ENCODE results near the gene LRRFIP1. TPM values are rescaled to one million over a fixed set of nuclear protein-coding genes. Genes with fewer than 3 reads are reported as not detected.

The LRRFIP1 gene, protein sequence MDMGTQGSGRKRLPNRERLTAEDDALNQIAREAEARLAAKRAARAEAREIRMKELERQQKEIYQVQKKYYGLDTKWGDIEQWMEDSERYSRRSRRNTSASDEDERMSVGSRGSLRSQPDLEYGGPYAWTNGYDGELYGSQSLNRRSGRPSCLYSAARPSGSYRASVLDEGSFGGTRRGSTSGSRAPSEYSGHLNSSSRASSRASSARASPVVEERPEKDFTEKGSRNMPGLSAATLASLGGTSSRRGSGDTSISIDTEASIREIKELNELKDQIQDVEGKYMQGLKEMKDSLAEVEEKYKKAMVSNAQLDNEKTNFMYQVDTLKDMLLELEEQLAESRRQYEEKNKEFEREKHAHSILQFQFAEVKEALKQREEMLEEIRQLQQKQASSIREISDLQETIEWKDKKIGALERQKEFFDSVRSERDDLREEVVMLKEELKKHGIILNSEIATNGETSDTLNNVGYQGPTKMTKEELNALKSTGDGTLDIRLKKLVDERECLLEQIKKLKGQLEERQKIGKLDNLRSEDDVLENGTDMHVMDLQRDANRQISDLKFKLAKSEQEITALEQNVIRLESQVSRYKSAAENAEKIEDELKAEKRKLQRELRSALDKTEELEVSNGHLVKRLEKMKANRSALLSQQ
- polyA plus RNA-seq (2011; rRNA removed), result 78.3 and 93.0 TPM in 2 replicates
- 31.6 and 34.0 TPM in 2 replicates for polyA plus RNA-seq (2012; cell fraction: cytosol; rRNA removed)
- 22.1 and 32.2 TPM in 2 replicates for polyA plus RNA-seq (2012; cell fraction: nucleus; rRNA removed)
- 69.1 to 75.6 TPM (median 74.7 TPM) in 3 replicates for polyA plus RNA-seq (2017; fragmentation: RNase III; extraction: RNeasy Plus Mini Kit Qiagen cat#74134 plus additional on column Dnase treatment)
- polyA minus RNA-seq (2011; rRNA and poly(A)+ RNA removed), result 41.9 and 43.6 TPM in 2 replicates

DNA sequence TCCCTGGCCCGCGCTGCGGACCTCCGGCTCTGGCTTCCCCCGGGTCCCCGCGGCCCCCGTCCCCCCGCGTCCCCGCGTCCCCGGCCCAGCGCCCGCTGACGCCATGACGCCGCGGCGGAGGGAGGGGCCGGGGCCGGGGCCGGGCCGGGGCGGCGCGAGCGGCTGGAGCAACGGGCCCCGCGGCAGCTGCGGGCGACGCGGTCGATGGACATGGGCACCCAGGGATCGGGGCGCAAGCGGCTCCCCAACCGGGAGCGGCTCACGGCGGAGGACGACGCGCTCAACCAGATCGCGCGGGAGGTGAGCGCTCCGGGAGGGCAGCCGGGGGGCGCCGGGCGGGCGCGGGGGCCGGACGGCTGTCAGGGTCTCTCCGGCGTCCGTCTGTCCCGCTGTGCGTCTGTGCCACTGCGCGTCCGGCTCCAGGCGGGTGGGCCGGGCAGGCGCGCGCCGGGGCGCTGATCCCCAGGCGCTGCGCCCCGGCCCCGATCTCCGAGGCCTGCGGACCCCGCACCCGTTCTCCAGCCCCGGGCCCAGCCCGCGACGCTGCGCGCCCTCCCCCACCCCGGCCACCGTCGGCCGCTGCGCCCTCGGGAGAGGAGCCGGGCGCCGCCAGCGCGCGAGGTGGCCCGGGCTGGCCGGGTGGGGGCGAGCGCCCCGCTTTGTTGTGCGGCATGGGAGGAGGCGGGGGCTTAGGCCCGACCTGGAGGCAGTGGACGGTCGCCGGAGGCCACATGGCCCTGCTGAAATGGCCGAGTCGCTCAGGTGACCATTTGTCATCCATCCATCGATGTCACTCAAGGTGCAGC is at the start of gene LRRFIP1:
Gene LRRFIP1 (plus strand): TSS at position 147 of the 806 bp plus-strand sequence. CDS start 58 bp downstream, at position 205.
- FAIRE-seq (no peak), DNase-seq (ENCODE audit: low read depth in 1 of 2, low spot score in 1 of 2) (no peak), ATAC-seq (peak; percentile 70 to 72)
- TF ChIP-seq, protein P1, sequence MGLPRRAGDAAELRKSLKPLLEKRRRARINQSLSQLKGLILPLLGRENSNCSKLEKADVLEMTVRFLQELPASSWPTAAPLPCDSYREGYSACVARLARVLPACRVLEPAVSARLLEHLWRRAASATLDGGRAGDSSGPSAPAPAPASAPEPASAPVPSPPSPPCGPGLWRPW (IDR thresholded peaks at IDR 0.05), result no peak
- TF ChIP-seq CBX2 (IDR thresholded peaks at IDR 0.05; ENCODE audit: borderline replicate concordance, low read depth) (no peak), RCOR1 (IDR thresholded peaks at IDR 0.05; ENCODE audit: low read depth, low read length) (no peak), JUN (IDR thresholded peaks at IDR 0.05) (0 out of 5 replicates have a peak, but pooled peaks of 1 of the 2 experiments have one; percentile 19), ZC3H11A (IDR thresholded peaks at IDR 0.05) (no peak), PHF8 (IDR thresholded peaks at IDR 0.05; ENCODE audit: borderline replicate concordance, low read depth) (peak; percentile 22; the same call in 1 of the 2 replicates), POLR2A (IDR thresholded peaks at IDR 0.05; ENCODE audit: low read length) (peak; percentile 43), HOXB5 (CRISPR knock-in tag; IDR thresholded peaks at IDR 0.05) (no peak), CHD4 (IDR thresholded peaks at IDR 0.05; ENCODE audit: borderline replicate concordance) (no peak)
- TF ChIP-seq, protein P2, sequence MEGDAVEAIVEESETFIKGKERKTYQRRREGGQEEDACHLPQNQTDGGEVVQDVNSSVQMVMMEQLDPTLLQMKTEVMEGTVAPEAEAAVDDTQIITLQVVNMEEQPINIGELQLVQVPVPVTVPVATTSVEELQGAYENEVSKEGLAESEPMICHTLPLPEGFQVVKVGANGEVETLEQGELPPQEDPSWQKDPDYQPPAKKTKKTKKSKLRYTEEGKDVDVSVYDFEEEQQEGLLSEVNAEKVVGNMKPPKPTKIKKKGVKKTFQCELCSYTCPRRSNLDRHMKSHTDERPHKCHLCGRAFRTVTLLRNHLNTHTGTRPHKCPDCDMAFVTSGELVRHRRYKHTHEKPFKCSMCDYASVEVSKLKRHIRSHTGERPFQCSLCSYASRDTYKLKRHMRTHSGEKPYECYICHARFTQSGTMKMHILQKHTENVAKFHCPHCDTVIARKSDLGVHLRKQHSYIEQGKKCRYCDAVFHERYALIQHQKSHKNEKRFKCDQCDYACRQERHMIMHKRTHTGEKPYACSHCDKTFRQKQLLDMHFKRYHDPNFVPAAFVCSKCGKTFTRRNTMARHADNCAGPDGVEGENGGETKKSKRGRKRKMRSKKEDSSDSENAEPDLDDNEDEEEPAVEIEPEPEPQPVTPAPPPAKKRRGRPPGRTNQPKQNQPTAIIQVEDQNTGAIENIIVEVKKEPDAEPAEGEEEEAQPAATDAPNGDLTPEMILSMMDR (IDR thresholded peaks at IDR 0.05), result 0 out of 3 replicates have a peak, but pooled peaks have one; percentile 8
- ChIA-PET CTCF (interaction anchor here (2.3 kb wide), 1 partner anchor 117 kb away, joined by 6 read pairs; no protein-coding TSS in a partner anchor), POLR2A (no interaction called here)
- Histone ChIP-seq H3K9me3 (no peaks in the 10 kb centered on the region), H3K4me1 (peaks cover 7% of the 10 kb centered on the region; the same call in 1 of the 3 replicates), H3K4me3 (peak within 1 kb of the TSS; percentile 72), H3K4me2 (peak within 1 kb of the TSS; percentile 75), H3K27ac (peak within 1 kb of the TSS; percentile 66 to 90)
- WGBS (ENCODE audit: missing lambda C conversion rate), result 10% methylated on average over 6 of the region's 114 CpGs

DNA sequence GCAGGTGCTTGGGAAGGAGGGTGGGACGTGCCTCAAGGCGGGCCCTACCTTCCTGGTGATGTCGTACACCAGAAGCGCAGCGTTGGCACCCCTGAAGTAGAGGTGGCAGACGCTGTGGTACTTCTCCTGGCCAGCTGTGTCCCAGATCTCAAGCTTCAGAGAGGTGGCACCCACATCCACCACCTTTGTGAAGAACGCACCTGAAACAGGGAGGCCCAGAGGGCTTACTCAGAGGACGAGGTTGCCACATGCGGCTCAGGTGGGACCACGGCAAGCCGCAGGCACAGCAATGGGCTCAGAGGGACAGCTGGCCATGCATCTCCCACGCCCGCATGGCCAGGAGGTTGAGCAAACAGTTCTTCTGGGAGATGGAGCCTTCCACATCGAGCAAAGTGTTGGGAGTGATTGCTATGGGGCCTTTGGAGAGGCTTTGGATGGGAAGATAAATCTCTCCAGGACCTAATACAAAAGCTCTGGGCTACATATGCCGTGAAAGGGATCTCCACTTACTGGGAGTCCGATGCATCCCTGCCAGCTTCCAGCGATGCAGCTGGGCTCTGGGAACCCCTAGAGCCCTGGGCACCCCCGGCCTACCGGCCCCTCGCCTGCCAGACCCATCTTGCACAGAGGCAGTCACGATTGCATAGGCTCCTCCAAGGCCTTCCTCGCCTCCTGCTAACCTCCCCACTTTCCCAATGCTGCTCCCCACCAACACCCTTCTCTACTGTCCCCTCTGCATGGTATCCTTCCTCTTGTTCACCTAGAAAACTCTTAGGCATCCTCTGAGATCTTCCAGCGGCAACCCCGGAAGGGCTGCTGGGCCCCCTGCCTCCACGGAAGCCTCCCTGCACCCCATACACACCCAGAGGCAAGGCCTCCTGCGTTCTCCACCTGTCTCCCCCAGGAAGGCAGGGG is 49.2 kb upstream of the LRRFIP1 start:
- H3K4me1 ChIP-seq, result 0 out of 3 replicates have a peak, but pooled peaks cover 2% of the 10 kb centered on the region
- no peaks in the 10 kb centered on the region for H3K9me3 ChIP-seq
- DNase-seq (ENCODE audit: low read depth in 1 of 2, low spot score in 1 of 2) (no peak), FAIRE-seq (no peak), ATAC-seq (no peak)
- WGBS (ENCODE audit: missing lambda C conversion rate), result 69% methylated on average over 24 of the region's 26 CpGs
- POLR2A ChIA-PET, result no interaction called here
- H3K4me3 ChIP-seq, result no peak overlapping the region
- H3K4me2 ChIP-seq, result no peak overlapping the region
- no peak overlapping the region for H3K27ac ChIP-seq
- CTCF ChIA-PET, result interaction anchor here (0.9 to 3.3 kb wide), 3 partner anchors 65 to 457 kb away, joined by 3 to 15 read pairs (median 13); no protein-coding TSS in a partner anchor
- no peak for TF ChIP-seq NPAS2 (CRISPR knock-in tag; IDR thresholded peaks at IDR 0.05; ENCODE audit: borderline replicate concordance)
- TF ChIP-seq CBX8 (IDR thresholded peaks at IDR 0.05), result no peak
- no peak for TF ChIP-seq ZFP36 (IDR thresholded peaks at IDR 0.05; ENCODE audit: borderline replicate concordance, partially characterized antibody)
- TF ChIP-seq FOXS1 (CRISPR knock-in tag; IDR thresholded peaks at IDR 0.05), result no peak
- no peak for TF ChIP-seq MAFK (IDR thresholded peaks at IDR 0.05; ENCODE audit: partially characterized antibody)
- TF ChIP-seq HEYL (CRISPR knock-in tag; IDR thresholded peaks at IDR 0.05), result no peak
- TF ChIP-seq EHF (CRISPR knock-in tag; IDR thresholded peaks at IDR 0.05), result no peak
- no peak for TF ChIP-seq FOSL2 (IDR thresholded peaks at IDR 0.05)
- TF ChIP-seq FOSL2 (CRISPR knock-in tag; IDR thresholded peaks at IDR 0.05), result no peak
- TF ChIP-seq HOXA7 (CRISPR knock-in tag; IDR thresholded peaks at IDR 0.05), result no peak
- no peak for TF ChIP-seq RCOR1 (IDR thresholded peaks at IDR 0.05; ENCODE audit: low read depth, low read length)
- no peak for TF ChIP-seq MYC (IDR thresholded peaks at IDR 0.05; ENCODE audit: borderline replicate concordance, low read length)
- TF ChIP-seq, protein P3, sequence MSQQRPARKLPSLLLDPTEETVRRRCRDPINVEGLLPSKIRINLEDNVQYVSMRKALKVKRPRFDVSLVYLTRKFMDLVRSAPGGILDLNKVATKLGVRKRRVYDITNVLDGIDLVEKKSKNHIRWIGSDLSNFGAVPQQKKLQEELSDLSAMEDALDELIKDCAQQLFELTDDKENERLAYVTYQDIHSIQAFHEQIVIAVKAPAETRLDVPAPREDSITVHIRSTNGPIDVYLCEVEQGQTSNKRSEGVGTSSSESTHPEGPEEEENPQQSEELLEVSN (IDR thresholded peaks at IDR 0.05; ENCODE audit: borderline replicate concordance, low read depth), result no peak
- TF ChIP-seq, protein P4, sequence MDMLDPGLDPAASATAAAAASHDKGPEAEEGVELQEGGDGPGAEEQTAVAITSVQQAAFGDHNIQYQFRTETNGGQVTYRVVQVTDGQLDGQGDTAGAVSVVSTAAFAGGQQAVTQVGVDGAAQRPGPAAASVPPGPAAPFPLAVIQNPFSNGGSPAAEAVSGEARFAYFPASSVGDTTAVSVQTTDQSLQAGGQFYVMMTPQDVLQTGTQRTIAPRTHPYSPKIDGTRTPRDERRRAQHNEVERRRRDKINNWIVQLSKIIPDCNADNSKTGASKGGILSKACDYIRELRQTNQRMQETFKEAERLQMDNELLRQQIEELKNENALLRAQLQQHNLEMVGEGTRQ (IDR thresholded peaks at IDR 0.05), result no peak
- TF ChIP-seq SREBF2 (IDR thresholded peaks at IDR 0.05), result no peak
- TF ChIP-seq RARB (CRISPR knock-in tag; IDR thresholded peaks at IDR 0.05), result no peak
- TF ChIP-seq, protein P5, sequence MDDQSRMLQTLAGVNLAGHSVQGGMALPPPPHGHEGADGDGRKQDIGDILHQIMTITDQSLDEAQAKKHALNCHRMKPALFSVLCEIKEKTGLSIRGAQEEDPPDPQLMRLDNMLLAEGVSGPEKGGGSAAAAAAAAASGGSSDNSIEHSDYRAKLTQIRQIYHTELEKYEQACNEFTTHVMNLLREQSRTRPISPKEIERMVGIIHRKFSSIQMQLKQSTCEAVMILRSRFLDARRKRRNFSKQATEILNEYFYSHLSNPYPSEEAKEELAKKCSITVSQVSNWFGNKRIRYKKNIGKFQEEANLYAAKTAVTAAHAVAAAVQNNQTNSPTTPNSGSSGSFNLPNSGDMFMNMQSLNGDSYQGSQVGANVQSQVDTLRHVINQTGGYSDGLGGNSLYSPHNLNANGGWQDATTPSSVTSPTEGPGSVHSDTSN (IDR thresholded peaks at IDR 0.05), result no peak
- TF ChIP-seq KDM5A (IDR thresholded peaks at IDR 0.05), result no peak

All from A549 (cell line).